ENCODE results near the gene TBC1D22A. TPM values are rescaled to one million over a fixed set of nuclear protein-coding genes. Genes with fewer than 3 reads are reported as not detected.

Gene TBC1D22A
- total and polyA plus RNA-seq, 2 donors (not counting 3 experiments of a cell fraction or from before 2014, with no cell fraction given) = 26.1 to 32.4 TPM

DNA sequence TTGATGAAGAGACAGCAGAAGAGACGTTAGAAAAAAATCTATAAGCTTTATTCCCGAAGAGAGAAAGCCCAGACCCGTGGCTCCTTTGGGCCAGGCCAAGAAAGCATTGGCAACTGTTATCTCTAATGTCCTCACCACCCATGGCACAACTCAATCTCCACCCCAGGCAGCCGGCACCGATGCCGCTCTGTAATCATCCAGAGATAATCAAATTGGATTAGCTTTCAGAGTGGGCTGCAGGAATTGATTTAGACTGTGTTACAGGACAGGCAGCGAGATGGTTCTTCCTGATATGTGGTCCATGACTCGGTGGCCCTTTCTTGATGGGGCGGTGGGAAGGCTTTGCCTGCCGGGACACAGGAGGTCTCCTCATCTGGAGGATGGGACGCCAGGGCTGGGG lies 383.9 kb downstream of the TBC1D22A start:
- POLR2A ChIA-PET = no interaction called here
- no peak overlapping the region for H3K4me2 ChIP-seq (ENCODE audit: insufficient read depth, low read length)
- H3K9me3 ChIP-seq (replicated peaks; ENCODE audit: control insufficient read depth, insufficient read depth, low read length) = no peaks in the 10 kb centered on the region
- H3K4me1 ChIP-seq (ENCODE audit: control insufficient read depth, extremely low read depth, insufficient read depth, low read length) = peaks cover under 1% of the 10 kb centered on the region
- no peak for FAIRE-seq
- dilution Hi-C loops (cut with MboI; ENCODE audit: extremely low pct_ligation_motif_present, low sequenced_read_pairs) (no loop called here), intact Hi-C loops (cut with micrococcal nuclease) (no loop called here)
- H3K9ac ChIP-seq (replicated peaks; ENCODE audit: extremely low read depth, insufficient read depth, low read length) = no peak overlapping the region
- no peaks in the 10 kb centered on the region for H3K79me2 ChIP-seq (ENCODE audit: control insufficient read depth, insufficient read depth, low read length)
- no peak overlapping the region for H3K27ac ChIP-seq (ENCODE audit: insufficient read depth, low read depth, low read length)
- DNase-seq (ENCODE audit: low read depth, low spot score) = no peak
- H2AFZ ChIP-seq (ENCODE audit: low read depth, low read length) = no peak overlapping the region
- no peaks in the 10 kb centered on the region for H4K20me1 ChIP-seq (replicated peaks; ENCODE audit: control insufficient read depth, extremely low read depth, insufficient read depth, low read length)
- BruUV-seq (replicated peaks) = no TSS peak
- TF ChIP-seq EZH2 (IDR thresholded peaks at IDR 0.05; ENCODE audit: borderline replicate concordance, low read depth, low read length, severe bottlenecking) = no peak
- no peak for TF ChIP-seq JUN (IDR thresholded peaks at IDR 0.05; ENCODE audit: borderline replicate concordance, insufficient read depth, insufficient read length, low read depth)
- no peak for TF ChIP-seq MAX (IDR thresholded peaks at IDR 0.05; ENCODE audit: insufficient read depth, insufficient read length)
- TF ChIP-seq POLR2A (IDR thresholded peaks at IDR 0.05; ENCODE audit: low read depth, low read length) = no peak
- no peak for TF ChIP-seq GATA2 (IDR thresholded peaks at IDR 0.05; ENCODE audit: insufficient read depth, insufficient read length, low read depth, low read length)
- TF ChIP-seq MYC (IDR thresholded peaks at IDR 0.05; ENCODE audit: low read depth, low read length) = no peak
- no peak for TF ChIP-seq POLR2AphosphoS5 (IDR thresholded peaks at IDR 0.05; ENCODE audit: insufficient read depth, low read depth, low read length)
- TF ChIP-seq FOS (IDR thresholded peaks at IDR 0.05; ENCODE audit: borderline replicate concordance, insufficient read depth, low read length) = no peak
- no peak for TF ChIP-seq CTCF (IDR thresholded peaks at IDR 0.05; ENCODE audit: extremely low read depth in 1 of 2, insufficient read depth in 1 of 2, low read depth in 1 of 2, low read length in 2 of 2)
- no peak overlapping the region for H3K4me3 ChIP-seq (replicated peaks in 1 of 3; ENCODE audit: insufficient read depth in 1 of 3, low read depth in 1 of 3, low read length in 3 of 3)
- no peaks in the 10 kb centered on the region for H3K36me3 ChIP-seq (ENCODE audit: control insufficient read depth in 2 of 2, extremely low read depth in 1 of 2, insufficient read depth in 2 of 2, low read length in 2 of 2)
- CTCF ChIA-PET = no interaction called here
- no peaks in the 10 kb centered on the region for H3K27me3 ChIP-seq (ENCODE audit: control insufficient read depth in 2 of 2, insufficient read depth in 2 of 2, low read length in 2 of 2)
- no peaks in the 10 kb centered on the region for H3K9me1 ChIP-seq (replicated peaks; ENCODE audit: control insufficient read depth, extremely low read depth, insufficient read depth, low read length)
